GM19238 (cell line): ENCODE measurements around the gene CAMK2N2.
"Not testable (repeated sequence)": the region's sequence is repeated elsewhere in the genome, so short reads cannot be mapped to it uniquely, and the experiment has no call there.

ENCODE experiments used
- DNase-seq: peaks from one replicate; pipeline ENCODE4 v3.0.0; 2011; ENCODE audit warnings: low spot score; ENCODE audit not compliant: insufficient read length

Gene CAMK2N2

DNA sequence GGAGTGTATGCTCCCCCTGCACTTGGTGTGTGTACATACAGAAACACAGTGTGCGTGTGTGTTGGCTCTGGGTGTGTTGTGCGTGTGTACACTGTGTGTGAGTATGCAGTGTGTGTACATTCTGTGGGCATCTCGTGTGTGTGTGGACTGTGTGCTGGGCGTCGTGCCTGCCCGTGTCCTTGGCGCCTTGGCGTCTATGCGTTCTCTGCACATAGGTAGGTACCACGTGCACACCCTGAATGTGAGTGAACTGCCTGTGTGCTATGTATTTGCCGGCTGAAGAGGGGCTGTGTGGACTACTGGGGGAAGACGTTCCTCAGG lies 14.0 kb upstream of the CAMK2N2 start:
- DNase-seq = no peak

DNA sequence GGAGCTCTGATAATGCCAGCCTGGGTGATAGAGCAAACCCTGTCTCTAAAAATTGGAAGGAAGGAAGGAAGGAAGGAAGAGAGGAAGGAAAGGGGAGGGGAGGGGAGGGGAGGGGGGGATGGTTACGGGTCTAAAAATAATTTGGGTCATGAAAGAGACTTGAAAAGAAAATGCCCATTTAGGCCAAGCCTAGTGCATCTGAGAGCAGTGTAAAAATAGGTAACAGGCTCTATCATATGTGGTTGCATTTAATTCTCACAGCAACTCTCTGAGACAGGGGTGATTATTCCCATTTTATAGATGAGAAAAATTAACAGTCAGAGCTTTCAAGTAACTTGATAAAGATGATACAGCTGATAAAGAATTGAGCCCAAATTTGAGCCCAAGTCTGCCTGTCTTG lies 10.9 kb upstream of the CAMK2N2 start:
- DNase-seq = no peak

DNA sequence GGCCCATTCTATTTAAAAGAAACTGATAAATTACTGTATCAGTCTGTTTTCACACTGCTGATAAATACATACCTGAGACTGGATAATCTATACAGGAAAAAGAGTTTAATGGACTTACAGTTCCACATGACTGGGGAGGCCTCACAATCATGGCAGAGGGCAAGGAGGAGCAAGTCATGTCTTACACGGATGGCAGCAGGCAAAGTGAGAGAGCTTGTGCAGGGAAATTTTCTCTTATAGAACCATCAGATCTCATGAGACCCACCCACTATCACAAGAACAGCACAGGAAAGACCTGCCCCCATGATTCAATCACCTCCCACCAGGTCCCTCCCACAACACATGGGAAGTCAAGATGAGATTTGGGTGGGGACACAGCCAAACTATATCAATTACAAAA lies 5.9 kb upstream of the CAMK2N2 start:
- DNase-seq = not testable (repeated sequence)

- DNase-seq = no peak
These were observed 1.4 kb upstream of the CAMK2N2 start for GRCh38 chr3:184262764-184263179.

DNA sequence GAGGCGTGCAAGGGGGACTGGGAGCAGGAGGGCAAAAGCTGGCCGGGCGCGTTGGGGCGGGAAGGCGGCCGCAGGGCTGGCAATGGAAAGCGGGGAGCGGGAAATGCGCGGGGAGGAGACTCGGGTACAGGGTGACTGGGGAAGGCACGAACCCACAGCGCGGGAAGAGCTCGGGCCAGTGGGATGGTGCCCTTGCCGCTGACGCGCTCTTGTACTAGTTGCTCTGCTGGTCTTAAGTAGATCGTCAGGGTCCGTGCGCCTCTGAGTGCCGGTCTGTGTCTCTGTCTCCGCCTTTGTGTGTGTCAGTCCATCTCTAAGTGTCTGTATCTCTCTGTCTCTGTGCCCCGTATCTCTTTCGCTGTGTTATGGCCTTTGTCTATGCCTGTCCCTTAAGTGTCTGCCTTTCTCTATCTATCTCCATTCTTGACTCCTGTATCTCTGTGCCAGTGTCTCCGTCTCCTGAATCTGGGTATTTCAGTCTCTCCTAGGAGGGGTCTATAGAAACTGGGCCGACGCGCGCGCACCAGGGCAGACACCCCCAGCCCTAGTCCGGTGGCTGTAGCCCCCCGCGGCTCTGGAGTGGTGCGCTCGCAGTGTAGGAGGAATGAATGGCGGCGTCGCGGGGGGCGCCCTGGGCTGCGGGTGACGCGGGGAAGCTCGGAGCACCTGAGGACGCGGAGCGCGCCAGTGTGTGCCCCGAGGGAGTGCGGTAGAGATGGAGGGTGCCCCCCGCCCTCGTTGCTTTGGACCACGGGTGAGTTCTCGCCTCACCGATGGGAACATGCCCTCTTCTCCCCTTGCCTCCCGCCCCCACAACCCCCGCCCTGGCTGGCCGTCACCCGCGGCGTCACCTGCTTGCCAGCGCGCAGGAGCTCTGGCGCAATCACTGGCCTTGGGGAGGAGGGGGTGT lies 756 bp upstream of the CAMK2N2 start:
- no peak for DNase-seq

DNA sequence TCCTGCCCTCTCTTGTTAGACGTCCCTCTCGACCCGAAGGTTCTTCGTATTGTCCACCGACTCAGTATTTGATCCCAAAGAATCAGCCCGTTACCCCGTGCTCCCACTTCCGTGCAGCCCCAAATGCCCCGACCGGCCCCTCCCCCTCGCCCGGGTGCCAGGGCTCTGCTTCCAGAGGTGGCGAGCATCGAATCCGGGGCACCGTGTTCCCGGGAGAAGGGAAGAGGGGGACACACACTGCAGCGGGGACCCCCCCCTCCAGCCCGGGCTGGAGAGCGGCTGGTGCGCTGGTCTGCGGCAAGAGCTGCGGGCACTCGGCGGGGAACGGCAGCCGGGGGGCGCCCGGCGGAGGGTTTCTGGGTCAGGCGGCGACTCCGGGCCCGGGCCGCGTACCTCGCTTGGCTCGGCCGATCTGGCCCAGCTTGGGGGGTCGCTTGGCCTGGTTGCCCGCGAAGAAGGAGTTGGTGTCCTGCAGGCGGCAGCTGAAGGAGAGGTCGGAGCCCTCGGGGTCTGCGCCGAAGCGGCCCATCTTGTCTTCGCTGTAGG lies 556 bp downstream of the CAMK2N2 start:
- no peak for DNase-seq

DNA sequence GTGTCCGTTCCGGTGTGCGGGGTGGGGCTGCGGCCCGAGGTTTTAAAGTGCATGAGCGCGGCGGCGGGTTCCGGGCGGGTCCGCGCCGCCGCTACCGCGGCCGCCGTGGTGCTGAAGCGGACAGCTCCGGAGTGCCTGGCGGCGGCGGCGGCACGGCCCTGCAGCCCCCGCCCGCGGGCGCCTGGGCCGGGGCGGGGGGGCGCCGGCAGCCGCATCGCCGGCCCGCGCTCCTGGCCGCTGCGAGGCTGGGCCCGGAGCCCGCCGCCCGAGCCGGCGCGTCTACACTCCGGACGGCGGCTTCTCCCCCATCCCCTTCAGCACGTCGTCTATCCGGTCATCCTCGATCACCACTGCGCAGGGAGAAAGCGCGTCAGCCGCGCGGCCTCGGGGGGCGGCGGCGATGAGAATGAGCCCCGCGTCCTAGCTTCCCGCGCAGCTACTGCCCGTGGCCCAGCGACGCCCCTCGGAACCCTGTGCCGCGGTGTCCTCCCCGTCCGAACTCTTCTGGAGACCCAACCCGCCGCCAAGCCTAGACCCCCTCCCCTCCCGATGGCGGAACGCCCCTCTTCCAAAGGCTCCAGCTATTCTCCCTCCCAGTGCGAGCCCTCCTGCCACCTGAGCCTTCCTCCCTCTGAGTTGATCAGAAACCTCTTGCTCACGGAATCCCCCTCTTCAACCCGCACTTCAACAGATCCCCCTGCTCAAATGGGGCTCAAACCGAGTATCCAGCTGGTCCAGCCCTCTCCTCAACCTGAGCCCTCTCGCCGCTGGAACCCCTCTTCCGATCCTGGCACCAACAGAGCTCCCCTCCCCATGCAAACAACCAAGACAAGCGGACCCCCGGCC lies 1.3 kb downstream of the CAMK2N2 start:
- DNase-seq = peak; percentile 65

DNA sequence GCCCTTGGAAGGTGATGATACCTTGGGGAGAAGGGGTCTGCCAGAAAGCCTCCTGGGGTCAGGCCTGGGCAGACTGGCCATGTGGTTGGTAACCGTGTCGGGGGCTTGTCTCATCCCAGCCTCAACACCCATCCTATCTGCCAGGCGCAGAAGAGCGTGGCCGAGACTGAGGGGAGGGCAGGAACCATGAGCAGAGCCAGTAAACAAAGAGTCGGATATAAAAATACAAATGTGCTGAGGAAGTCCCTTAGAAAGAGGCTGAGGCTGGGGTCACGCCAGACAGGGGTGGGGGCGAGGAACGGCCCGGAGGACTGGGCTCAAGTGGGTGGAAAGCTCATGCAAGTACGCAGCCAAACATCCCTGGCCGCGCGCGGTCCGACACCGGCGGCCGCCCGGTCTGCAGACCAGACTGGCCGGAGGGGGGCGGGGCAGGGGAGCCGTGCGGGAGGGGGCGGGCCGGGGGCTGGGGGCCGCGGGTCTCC lies 1.9 kb downstream of the CAMK2N2 start:
- no peak for DNase-seq

GRCh38 chr3:184258926-184259325 lies 2.4 kb downstream of the CAMK2N2 start:
- DNase-seq = no peak

DNA sequence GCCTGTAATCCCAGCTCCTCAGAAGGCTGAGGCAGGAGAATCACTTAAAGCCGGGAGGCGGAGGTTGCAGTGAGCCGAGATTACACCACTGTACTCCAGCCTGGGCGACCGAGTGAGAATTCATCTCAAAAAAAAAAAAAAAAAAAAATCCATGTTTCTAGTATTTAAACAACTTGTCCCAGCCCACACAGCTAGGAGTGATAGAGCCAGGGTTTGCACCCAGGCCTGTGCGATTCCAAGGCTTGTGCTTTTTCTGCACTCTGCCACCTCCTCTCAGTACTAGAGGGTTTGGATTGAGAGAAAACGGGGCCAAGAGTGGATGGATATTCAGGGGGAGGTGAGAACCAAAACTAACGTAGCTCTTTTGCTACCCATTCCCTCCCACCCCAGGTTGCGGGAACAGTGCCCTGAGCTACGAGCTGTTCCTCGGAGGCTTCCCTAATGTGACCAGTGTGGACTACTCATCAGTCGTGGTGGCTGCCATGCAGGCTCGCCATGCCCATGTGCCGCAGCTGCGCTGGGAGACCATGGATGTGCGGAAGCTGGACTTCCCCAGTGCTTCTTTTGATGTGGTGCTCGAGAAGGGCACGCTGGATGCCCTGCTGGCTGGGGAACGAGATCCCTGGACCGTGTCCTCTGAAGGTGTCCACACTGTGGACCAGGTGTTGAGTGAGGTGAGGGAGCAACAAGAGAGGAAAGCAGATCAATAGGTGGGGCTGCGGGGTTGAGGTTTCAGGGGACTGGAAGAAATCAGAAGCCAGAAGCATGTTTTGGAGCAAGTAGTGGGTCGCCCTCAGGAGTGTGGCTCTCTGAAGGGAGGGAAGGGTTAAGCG lies 4.1 kb downstream of the CAMK2N2 start:
- DNase-seq = no peak

GRCh38 chr3:184255291-184256039 lies 5.9 kb downstream of the CAMK2N2 start:
- DNase-seq = no peak

DNA sequence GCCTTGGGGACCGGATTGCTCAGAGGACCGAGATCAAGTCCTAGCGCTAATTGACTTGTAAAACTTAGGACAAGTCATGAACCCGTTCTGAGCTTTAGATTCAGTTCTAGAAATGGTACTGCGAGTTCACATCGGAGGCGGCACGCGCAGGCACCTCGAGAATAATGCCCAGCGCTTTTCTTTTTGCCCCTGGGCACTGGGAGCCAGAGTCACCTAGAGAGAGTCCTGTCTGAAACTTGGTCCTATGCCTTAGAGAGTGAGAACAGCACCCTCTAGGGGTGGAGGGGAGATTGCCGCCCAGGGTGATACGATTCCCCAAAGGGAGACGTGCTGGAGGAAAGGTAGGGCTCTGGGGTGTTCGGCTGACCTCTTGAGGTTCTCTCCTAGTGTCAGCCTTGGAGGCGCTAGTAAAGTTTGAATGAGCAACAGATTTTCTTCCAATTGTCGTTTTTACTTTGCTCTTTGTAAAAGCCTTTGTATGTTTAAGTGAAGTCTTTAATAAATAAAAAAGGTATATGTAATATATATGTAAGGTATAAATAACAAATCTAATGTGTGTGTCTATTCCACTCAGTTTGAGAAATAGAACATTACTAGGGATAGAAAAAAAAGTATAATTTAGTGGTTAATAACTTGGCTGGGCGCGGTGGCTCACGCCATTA lies 11.1 kb downstream of the CAMK2N2 start:
- peak; percentile 89 for DNase-seq

DNA sequence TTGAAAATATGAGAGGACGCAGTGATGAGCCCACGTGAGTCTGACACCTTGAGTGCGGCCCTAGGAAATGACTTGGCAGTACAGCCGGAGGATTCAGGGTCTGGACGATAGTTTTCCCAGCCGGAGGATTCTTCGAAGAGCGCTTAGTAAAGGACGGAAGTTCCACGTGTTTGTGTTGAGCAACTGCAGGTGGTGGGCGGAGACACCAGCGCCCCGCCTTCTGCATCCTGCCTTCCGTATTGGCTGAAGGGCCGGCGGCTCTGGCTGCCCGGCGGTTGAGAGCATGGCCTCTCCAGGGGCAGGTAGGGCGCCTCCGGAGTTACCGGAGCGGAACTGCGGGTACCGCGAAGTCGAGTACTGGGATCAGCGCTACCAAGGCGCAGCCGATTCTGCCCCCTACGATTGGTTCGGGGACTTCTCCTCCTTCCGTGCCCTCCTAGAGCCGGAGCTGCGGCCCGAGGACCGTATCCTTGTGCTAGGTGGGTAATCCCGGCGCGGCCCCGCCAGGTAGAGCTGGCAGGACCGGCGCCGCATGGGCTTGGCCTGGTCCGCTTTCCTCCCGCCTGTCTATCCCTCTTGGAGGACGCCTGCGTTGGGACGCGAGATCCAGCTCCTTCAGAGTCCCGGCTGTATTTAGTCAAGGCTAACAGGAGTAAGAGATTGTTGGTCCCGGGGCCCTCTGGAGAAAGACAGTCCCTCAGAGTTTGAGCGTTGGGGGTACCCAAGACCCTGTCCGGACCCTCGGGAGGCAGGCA lies 11.8 kb downstream of the CAMK2N2 start, which contains the start of gene EEF1AKMT4:
Gene EEF1AKMT4 (plus strand): TSS at position 261 of the 755 bp plus-strand sequence. CDS start 23 bp downstream, at position 284.
- DNase-seq = peak; percentile 95

- DNase-seq = peak; percentile 82
These were observed 12.6 kb downstream of the CAMK2N2 start, which contains the start of gene ALG3 for GRCh38 chr3:184248454-184249411. TSS of gene ALG3 (minus strand) at chr3:184248962. CDS start at chr3:184248940, 22 bp downstream.

DNA sequence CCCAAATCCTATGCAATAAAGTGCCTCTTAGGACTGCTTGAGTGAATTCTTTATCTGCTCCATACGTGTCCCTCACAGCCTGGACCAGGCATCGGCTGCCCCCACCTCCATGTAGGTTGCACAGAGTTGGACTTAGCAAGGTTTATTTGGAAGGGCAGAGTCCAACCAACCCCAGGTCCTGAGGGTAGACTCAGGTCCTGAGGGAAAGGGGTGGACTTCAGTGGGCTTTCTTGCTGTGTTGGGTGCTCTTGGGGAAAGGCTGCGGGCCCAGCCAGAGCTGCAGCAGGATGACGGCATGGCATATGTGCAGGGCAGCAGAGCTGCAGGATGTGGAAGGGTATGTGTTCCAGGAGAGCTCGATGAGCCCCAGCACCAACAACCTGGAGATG lies 19.1 kb downstream of the CAMK2N2 start:
- no peak for DNase-seq

DNA sequence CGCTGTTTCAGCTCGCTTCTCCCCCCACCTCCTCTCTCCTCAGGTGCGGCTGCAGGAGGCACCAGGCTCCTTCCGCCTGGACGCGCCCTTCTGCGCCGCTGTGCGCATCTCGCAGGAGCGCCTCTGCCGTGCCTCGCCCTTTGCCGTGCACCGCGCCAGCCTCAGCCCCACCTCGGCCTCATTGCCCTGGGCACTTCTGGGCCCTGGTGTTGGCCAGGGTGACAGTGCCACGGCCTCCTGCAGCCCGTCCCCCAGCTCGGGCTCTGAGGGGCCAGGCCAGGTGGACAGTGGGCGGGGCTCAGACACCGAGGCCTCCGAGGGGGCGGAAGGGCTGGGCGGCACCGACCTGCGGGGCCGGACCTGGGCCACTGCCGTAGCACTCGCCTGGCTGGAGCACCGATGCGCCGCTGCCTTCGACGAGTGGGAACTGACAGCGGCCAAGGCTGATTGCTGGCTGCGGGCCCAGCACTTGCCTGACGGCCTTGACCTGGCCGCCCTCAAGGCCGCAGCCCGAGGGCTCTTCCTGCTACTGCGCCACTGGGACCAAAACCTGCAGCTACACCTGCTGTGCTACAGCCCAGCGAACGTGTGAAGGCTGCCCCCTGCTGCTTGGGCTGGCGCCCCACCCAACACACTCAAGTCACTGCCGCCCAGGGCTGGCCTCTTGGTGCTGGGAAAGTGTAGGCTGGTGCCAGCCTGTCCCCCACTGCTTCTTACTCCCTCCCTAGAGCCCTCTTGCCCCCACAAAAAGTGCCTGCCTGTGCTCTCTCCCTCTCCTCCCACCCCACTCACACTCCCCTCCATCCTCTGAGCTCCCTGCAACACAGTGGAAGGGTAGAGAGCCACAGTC lies 19.7 kb downstream of the CAMK2N2 start:
- DNase-seq = no peak

GRCh38 chr3:184241141-184241446 lies 20.3 kb downstream of the CAMK2N2 start:
- DNase-seq = no peak
